ENCODE measurements around the gene FKBP1A. TPM values are rescaled to one million over a fixed set of nuclear protein-coding genes. Genes with fewer than 3 reads are reported as not detected.

Gene FKBP1A
- total RNA-seq, 2 experiments from 2014 or later: 265 to 316 TPM

GRCh38 chr20:1330075-1330830 lies 62.6 kb downstream of the FKBP1A start:
- POLR2A ChIA-PET: no interaction called here
- ATAC-seq (peak; percentile 40), DNase-seq (peak; percentile 66)
- H3K4me3 Mint-ChIP-seq: no peak overlapping the region
- intact Hi-C loops (cut with DNase I, micrococcal nuclease): no loop called here
- H3K27ac Mint-ChIP-seq: peak overlapping the region; percentile 92
- H3K9me3 Mint-ChIP-seq (ENCODE audit: low read depth): no peaks in the 10 kb centered on the region
- H3K36me3 Mint-ChIP-seq (ENCODE audit: low read depth): peaks cover 21% of the 10 kb centered on the region
- CTCF ChIA-PET: interaction anchor here (1.3 to 1.5 kb wide), 2 partner anchors 17 to 67 kb away, joined by 3 to 4 read pairs; no protein-coding TSS in a partner anchor
- H3K4me1 Mint-ChIP-seq: peaks cover 36% of the 10 kb centered on the region
- H3K27me3 Mint-ChIP-seq: no peaks in the 10 kb centered on the region

DNA sequence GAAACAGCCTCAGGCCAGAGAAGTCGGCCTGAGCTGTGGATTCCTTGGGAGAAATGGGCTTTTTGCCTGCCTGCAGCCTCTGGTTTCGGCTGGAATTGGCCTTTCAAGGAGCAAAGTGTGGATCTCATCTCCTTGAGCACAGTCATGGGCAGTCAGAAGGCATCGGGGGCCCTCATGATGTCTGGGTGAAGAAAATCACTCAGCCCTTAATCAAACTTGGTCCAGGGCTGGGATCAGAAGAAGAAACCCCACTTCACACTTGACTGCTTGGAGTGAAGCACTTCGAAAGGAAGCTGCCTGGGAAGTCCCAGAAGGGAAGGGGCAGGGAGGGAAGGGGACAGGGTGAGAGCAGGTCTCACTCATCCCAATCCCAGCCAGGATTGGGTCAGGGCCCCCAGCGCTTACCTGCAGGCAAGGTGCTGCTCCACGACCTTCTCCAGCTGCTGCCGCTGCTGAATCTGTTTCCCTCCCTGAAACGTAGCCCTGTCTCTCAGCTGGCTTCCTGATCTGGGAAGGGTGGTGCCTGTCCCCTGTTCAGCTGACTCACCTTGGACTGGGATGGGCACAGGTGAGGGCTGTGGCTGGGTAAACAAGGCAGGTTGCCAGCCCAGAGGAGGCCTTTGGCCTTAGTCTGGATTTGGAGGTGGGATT lies 64.0 kb downstream of the FKBP1A start, which contains the start of gene SDCBP2:
Gene SDCBP2 (minus strand): TSS at position 460 of the 651 bp plus-strand sequence. CDS start 8,723 bp downstream, outside the sequence.
- ATAC-seq (no peak), DNase-seq (no peak)
- intact Hi-C loops (cut with DNase I, micrococcal nuclease): loop anchor here in 1 of 2 experiments (5.0 kb wide), 1 partner anchor 108 kb away; no protein-coding TSS in a partner anchor
- Mint-ChIP-seq H3K9me3 (ENCODE audit: low read depth) (no peaks in the 10 kb centered on the region), H3K4me3 (peak within 1 kb of the TSS; percentile 6), H3K27me3 (no peaks in the 10 kb centered on the region), H3K27ac (peak within 1 kb of the TSS; percentile 92), H3K4me1 (peaks cover 43% of the 10 kb centered on the region), H3K36me3 (ENCODE audit: low read depth) (peaks cover 19% of the 10 kb centered on the region)
- CTCF ChIA-PET: interaction anchor here (1.3 to 1.7 kb wide), 2 partner anchors 16 to 29 kb away, joined by 3 to 7 read pairs; no protein-coding TSS in a partner anchor
- POLR2A ChIA-PET: interaction anchor here (0.8 to 1.0 kb wide), 2 partner anchors 10 to 29 kb away, joined by 3 to 4 read pairs; no protein-coding TSS in a partner anchor

DNA sequence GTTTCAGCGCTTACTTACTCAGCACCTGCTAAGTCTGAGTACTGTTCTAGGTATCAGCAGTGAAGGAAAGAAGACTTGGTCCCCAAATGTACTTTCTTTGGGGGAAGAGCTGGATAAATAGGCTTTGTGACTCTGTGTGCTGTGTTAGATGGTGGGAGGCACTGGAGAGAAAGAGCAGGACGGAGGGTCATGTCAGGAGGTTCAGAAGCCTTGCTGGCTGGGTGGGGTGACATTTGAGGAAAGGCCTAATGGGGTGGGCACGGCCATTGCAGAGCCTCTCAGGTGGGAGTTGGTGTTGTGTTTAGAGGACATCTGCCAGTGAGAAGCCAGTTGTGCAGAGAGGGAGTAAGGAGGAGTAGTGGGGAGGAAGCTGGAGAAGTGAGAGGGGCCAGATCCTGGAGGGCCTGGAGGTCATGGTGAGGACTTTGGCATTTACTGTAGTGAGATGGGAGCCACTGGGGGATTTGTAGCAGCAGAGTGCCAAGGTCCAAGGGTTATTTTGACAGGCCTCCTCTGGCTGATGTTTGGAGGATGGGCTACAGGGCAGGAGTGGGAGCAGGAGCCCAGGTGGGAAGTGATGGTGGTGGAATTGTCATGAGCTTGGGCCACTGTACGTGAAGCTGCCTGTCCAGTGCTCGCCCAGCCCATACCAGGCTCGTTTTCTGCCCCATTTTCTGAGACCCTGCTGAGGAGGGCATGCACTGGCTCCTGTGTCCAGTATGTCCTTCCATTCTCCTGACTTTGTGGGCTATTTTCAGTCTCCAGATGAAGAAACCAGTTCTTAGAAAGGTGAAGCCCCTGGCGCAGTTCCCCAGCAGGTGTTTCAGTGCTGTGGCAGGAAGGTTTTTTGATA lies 64.8 kb downstream of the FKBP1A start:
- CTCF ChIA-PET: interaction anchor here (0.6 to 1.7 kb wide), 4 partner anchors 30 to 669 kb away, joined by 3 to 7 read pairs (median 4); no protein-coding TSS in a partner anchor
- Mint-ChIP-seq H3K4me1 (peaks cover 46% of the 10 kb centered on the region), H3K4me3 (peak overlapping the region; percentile 6), H3K36me3 (ENCODE audit: low read depth) (peaks cover 14% of the 10 kb centered on the region), H3K9me3 (ENCODE audit: low read depth) (no peaks in the 10 kb centered on the region), H3K27ac (no peak overlapping the region), H3K27me3 (no peaks in the 10 kb centered on the region)
- no peak for ATAC-seq
- intact Hi-C loops (cut with DNase I, micrococcal nuclease): loop anchor here in 1 of 2 experiments (5.0 kb wide), 1 partner anchor 109 kb away; no protein-coding TSS in a partner anchor
- POLR2A ChIA-PET: interaction anchor here (0.8 to 1.2 kb wide), 3 partner anchors 10 to 61 kb away, joined by 3 read pairs; no protein-coding TSS in a partner anchor
- no peak for DNase-seq

DNA sequence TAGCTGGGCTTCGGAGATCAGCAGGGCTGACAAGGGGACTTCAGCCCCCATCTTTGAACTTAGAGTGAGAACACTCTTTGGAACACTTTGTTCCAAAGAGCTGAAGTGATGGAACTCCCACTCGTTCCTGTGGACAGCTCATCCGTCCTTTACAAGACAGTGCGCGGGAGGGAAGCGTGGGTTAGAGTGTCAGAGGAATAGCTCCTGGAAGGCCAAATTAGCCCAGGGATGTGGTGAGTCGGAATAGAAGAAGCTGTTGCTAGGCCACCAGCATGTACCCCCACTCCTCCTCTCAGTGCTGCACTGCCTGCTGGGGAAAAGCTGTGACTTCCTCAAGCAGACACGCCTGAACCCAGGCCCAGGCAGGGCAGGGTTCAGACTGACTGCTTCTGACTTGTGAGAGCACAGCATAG lies 65.6 kb downstream of the FKBP1A start:
- DNase-seq: peak; percentile 33
- no peak for ATAC-seq
- no peak overlapping the region for H3K4me3 Mint-ChIP-seq
- ChIA-PET POLR2A (interaction anchor here (1.0 to 1.2 kb wide), 3 partner anchors 34 to 64 kb away, joined by 3 read pairs; no protein-coding TSS in a partner anchor), CTCF (interaction anchor here (0.6 to 1.7 kb wide), 4 partner anchors 30 to 668 kb away, joined by 3 to 7 read pairs (median 4); no protein-coding TSS in a partner anchor)
- H3K36me3 Mint-ChIP-seq (ENCODE audit: low read depth): peaks cover 11% of the 10 kb centered on the region
- no peaks in the 10 kb centered on the region for H3K27me3 Mint-ChIP-seq
- no peaks in the 10 kb centered on the region for H3K9me3 Mint-ChIP-seq (ENCODE audit: low read depth)
- peaks cover 41% of the 10 kb centered on the region for H3K4me1 Mint-ChIP-seq
- no peak overlapping the region for H3K27ac Mint-ChIP-seq
- intact Hi-C loops (cut with DNase I, micrococcal nuclease): loop anchor here in 1 of 2 experiments (5.0 kb wide), 1 partner anchor 110 kb away; no protein-coding TSS in a partner anchor

DNA sequence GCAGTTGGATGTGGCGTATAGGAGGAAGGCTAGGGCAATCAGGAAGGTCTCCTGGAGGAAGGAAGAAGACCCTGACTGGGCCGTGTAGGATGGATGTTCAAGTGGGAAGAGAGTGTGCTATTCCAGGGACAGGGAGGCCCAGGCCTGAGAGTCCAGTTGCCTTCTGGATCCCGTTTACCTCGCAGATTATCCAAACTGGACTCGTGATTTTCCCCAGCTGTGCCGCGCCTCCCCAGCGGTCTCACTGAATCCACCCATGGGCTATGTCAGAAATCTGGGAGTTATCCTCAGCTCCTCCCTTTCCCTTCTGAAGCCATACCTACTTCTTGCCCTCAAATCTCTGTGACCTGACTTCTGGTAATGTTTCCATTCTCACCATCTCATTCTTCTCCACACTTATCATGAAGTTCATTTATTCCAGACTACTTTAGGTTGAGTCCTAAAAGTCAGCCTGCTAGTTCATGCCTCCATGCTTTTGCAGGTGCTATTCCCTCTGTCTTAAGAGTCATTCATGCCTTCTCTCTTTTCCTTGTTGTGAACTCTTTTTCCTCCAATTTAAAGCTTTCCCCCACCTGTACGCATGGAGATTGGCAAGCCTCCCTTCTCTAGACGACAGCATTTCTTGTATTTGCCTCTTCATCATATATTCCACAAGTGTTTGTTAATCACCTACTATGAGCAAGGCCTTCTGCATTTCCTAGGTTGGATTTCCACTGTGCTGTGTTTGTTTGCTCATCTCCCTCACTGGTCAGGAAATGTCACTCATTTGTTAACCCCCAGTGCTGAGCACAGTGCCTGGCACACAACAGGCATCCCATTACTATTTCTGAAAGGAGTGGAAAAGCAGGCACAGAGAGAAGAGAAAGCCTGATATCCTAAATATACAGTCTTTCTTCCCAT lies 66.6 kb downstream of the FKBP1A start:
- Mint-ChIP-seq H3K27me3 (no peaks in the 10 kb centered on the region), H3K4me1 (peaks cover 35% of the 10 kb centered on the region), H3K9me3 (ENCODE audit: low read depth) (no peaks in the 10 kb centered on the region), H3K4me3 (no peak overlapping the region), H3K27ac (no peak overlapping the region), H3K36me3 (ENCODE audit: low read depth) (peaks cover 8% of the 10 kb centered on the region)
- intact Hi-C loops (cut with DNase I, micrococcal nuclease): loop anchor here in 1 of 2 experiments (5.0 kb wide), 1 partner anchor 111 kb away; no protein-coding TSS in a partner anchor
- CTCF ChIA-PET: interaction anchor here (0.6 to 1.4 kb wide), 4 partner anchors 11 to 155 kb away, joined by 3 to 5 read pairs (median 3); no protein-coding TSS in a partner anchor
- POLR2A ChIA-PET: interaction anchor here (0.6 to 1.4 kb wide), 9 partner anchors 13 to 140 kb away, joined by 3 to 15 read pairs (median 3); partner anchors contain the start of gene NSFL1C
- DNase-seq (no peak), ATAC-seq (no peak)

DNA sequence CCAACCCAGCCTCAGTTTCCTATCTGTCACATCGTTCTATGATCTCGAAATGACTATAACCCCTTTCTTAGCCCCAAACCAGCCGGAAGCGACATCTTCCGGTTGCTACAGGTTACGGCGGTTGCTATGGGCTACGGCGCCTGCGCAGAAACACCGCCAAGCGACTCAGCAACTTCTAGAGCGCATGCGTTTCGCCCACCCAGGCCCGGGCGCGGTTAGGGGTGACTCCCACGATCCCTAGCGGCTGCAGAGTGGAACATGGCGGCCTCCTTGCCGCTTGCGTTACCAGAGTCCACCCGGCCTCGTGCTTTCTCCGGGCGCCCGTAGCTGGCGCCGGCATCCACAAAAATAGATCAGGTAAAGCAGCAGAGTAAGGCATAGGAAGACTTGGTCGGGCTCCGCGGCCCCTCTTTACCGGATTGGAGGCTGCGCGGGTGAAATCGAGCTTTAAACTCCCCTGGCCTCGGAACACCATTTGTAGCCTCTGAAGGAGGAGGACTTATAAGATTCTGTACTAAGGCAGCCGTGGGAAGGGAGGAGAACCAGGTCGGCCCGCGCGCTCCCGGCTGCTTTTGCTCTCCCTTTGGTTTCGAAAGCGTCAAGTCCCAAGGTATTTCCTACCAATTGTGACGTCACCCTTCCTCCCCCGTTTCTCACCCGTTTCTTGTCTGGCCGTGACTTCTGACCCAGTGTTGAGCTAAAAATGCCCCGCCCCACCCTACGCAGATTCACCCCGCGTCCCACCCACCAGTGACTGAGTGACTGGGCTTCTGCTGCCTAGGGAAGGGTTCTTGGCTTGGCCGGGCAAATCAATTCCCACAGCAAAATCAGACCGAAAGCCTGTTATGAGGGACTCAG lies 67.5 kb downstream of the FKBP1A start:
- H3K9me3 Mint-ChIP-seq (ENCODE audit: low read depth): no peaks in the 10 kb centered on the region
- H3K36me3 Mint-ChIP-seq (ENCODE audit: low read depth): peaks cover 8% of the 10 kb centered on the region
- ATAC-seq: peak; percentile 83
- DNase-seq: peak; percentile 99
- CTCF ChIA-PET: interaction anchor here (0.5 to 1.1 kb wide), 6 partner anchors 9 to 110 kb away, joined by 3 to 4 read pairs (median 3); no protein-coding TSS in a partner anchor
- intact Hi-C loops (cut with DNase I, micrococcal nuclease): loop anchor here (1.0 to 5.0 kb wide), 14 partner anchors 31 to 777 kb away; partner anchors contain the start of genes FKBP1A (in 2 of the 2), NSFL1C (in 2 of the 2), PSMF1 (in 1 of the 2) and SNPH (in 1 of the 2)
- no peak overlapping the region for H3K27ac Mint-ChIP-seq
- POLR2A ChIA-PET: interaction anchor here (0.6 to 1.5 kb wide), 9 partner anchors 12 to 500 kb away, joined by 3 to 15 read pairs (median 3); partner anchors contain the start of gene NSFL1C
- H3K4me3 Mint-ChIP-seq: no peak overlapping the region
- peaks cover 28% of the 10 kb centered on the region for H3K4me1 Mint-ChIP-seq
- no peaks in the 10 kb centered on the region for H3K27me3 Mint-ChIP-seq

- CTCF ChIA-PET: interaction anchor here (1.0 to 1.2 kb wide), 4 partner anchors 9 to 111 kb away, joined by 3 to 4 read pairs (median 3); no protein-coding TSS in a partner anchor
- DNase-seq (peak; percentile 37), ATAC-seq (no peak)
- no peaks in the 10 kb centered on the region for H3K27me3 Mint-ChIP-seq
- H3K4me1 Mint-ChIP-seq: peaks cover 21% of the 10 kb centered on the region
- peaks cover 7% of the 10 kb centered on the region for H3K36me3 Mint-ChIP-seq (ENCODE audit: low read depth)
- POLR2A ChIA-PET: interaction anchor here (1.2 to 1.5 kb wide), 3 partner anchors 66 to 110 kb away, joined by 3 to 15 read pairs (median 4); no protein-coding TSS in a partner anchor
- no peak overlapping the region for H3K4me3 Mint-ChIP-seq
- no peaks in the 10 kb centered on the region for H3K9me3 Mint-ChIP-seq (ENCODE audit: low read depth)
- no peak overlapping the region for H3K27ac Mint-ChIP-seq
- intact Hi-C loops (cut with DNase I, micrococcal nuclease): loop anchor here (1.0 to 5.0 kb wide), 14 partner anchors 32 to 778 kb away; partner anchors contain the start of genes FKBP1A (in 2 of the 2), NSFL1C (in 2 of the 2), PSMF1 (in 1 of the 2) and SNPH (in 1 of the 2)
Observed at GRCh38 chr20:1324598-1325172, 68.2 kb downstream of the FKBP1A start.

DNA sequence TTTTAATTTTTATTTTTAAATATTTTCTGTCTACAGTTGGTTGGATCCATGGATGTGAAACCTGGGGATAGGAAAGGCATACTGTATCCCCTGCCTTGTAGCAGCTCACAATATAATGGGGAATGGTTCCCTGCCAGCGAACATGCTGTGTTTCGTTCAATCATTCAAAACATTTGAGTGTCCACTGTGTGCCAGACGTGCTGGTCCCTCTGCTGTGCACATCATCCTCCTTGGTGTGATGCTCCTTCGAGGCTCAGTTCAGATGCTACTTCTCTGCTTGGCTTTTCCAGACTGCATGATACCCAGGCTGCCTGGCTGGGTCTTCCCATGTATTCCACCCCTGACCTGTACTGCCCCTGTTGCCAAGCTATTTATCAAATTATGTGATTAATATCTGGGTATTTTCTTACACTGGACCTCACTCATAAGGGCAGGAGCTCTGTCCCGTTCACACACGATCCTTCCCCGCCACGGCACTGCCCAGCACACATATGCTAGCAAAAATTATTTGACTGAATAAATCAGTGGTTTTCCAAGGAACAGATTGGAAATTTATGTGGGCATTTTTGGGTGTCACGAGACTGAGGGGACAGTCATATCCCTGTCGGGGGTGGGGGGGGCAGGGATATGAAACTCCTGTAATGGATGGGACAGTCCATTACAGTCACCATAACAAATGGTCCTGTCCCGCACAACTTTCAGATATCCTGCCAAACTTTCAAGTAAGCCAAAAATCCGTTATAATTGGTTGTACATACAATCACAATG lies 68.8 kb downstream of the FKBP1A start:
- ChIA-PET POLR2A (interaction anchor here (1.2 to 1.5 kb wide), 2 partner anchors 70 to 142 kb away, joined by 3 to 4 read pairs; no protein-coding TSS in a partner anchor), CTCF (interaction anchor here (0.6 to 1.5 kb wide), 5 partner anchors 8 to 112 kb away, joined by 3 to 4 read pairs (median 3); no protein-coding TSS in a partner anchor)
- Mint-ChIP-seq H3K4me1 (peaks cover 14% of the 10 kb centered on the region), H3K9me3 (ENCODE audit: low read depth) (no peaks in the 10 kb centered on the region), H3K4me3 (no peak overlapping the region), H3K27me3 (no peaks in the 10 kb centered on the region), H3K36me3 (ENCODE audit: low read depth) (peaks cover 2% of the 10 kb centered on the region), H3K27ac (peak overlapping the region; percentile 33)
- intact Hi-C loops (cut with DNase I, micrococcal nuclease): loop anchor here (2.0 kb wide), 2 partner anchors 33 to 341 kb away; no protein-coding TSS in a partner anchor
- DNase-seq (no peak), ATAC-seq (no peak)

Data from activated CD4-positive, alpha-beta T cell treated with anti-CD3 and anti-CD28 coated beads for 36 hours (primary cell).